ENCODE results near the gene TMIGD3. TPM values are rescaled to one million over a fixed set of nuclear protein-coding genes. Genes with fewer than 3 reads are reported as not detected.

TMIGD3 gene
- total and polyA plus RNA-seq, 4 experiments from 2014 or later = not detected

- Mint-ChIP-seq H3K4me3 (no peak overlapping the region), H3K27me3 (no peaks in the 10 kb centered on the region), H3K27ac (peak overlapping the region in 3 of 7 donors; percentile 3 to 53 (median 51)), H3K36me3 (peaks cover 30 to 42% of the 10 kb centered on the region in 2 donors), H3K9me3 (no peaks in the 10 kb centered on the region), H3K4me1 (peaks cover 7 to 10% (median 9%) of the 10 kb centered on the region in 4 donors)
- no peak overlapping the region for H3K27ac ChIP-seq (ENCODE audit: low read depth, low read length)
- no peak for DNase-seq
- ChIA-PET CTCF (ENCODE audit: partially characterized antibody) (interaction anchor here (2.5 to 4.9 kb wide), 2 partner anchors 30 to 214 kb away, joined by 8 to 19 read pairs; no protein-coding TSS in a partner anchor), POLR2A (ENCODE audit: partially characterized antibody) (no interaction called here)
- H3K4me3 ChIP-seq (ENCODE audit: low read length in 2 of 2) = no peak overlapping the region
- no peaks in the 10 kb centered on the region for H3K27me3 ChIP-seq (ENCODE audit: insufficient read depth, low read length)
- peaks cover 37% of the 10 kb centered on the region for H3K36me3 ChIP-seq (ENCODE audit: insufficient read depth, low read length)
- H3K9me3 ChIP-seq (ENCODE audit: control insufficient read depth in 1 of 2, low read length in 2 of 2) = no peaks in the 10 kb centered on the region
- H3K4me1 ChIP-seq (ENCODE audit: insufficient read depth, low read length) = peaks cover 7% of the 10 kb centered on the region
- intact Hi-C loops (cut with micrococcal nuclease) = no loop called here
These were observed 66.7 kb downstream of the TMIGD3 start for GRCh38 chr1:111436726-111437125.

Other genes with a start within 250 kb of the TMIGD3 start
- not detected for gene CHIA, start 212.8 kb downstream of the TMIGD3 start, total RNA-seq
- gene CHIA, start 212.8 kb downstream of the TMIGD3 start, polyA plus RNA-seq = not detected
- gene OVGP1, start 75.9 kb downstream of the TMIGD3 start, total RNA-seq = 1 to 10 TPM; 4.5 to 4.9 TPM
- under 1 TPM in 1 of 2 donors, not detected in 1; 0.61 TPM for gene OVGP1, start 75.9 kb downstream of the TMIGD3 start, polyA plus RNA-seq
- gene WDR77, start 54.4 kb downstream of the TMIGD3 start, total RNA-seq = 10 to 100 TPM; 26.3 to 30.3 TPM
- gene WDR77, start 54.4 kb downstream of the TMIGD3 start, polyA plus RNA-seq = 10 to 100 TPM; 38.5 to 52.6 TPM
- 100 to 1,000 TPM; 103 to 112 TPM for gene ATP5PB, start 54.2 kb downstream of the TMIGD3 start, total RNA-seq
- 100 to 1,000 TPM; 487 to 655 TPM for gene ATP5PB, start 54.2 kb downstream of the TMIGD3 start, polyA plus RNA-seq
- gene C1orf162, start 29.6 kb downstream of the TMIGD3 start, total RNA-seq = 10 to 100 TPM; 74.9 to 75.9 TPM
- gene C1orf162, start 29.6 kb downstream of the TMIGD3 start, polyA plus RNA-seq = 100 to 1,000 TPM; 139 to 274 TPM
- under 1 TPM; 0.41 to 0.42 TPM for gene ADORA3, start within 50 bp of the TMIGD3 start, total RNA-seq
- under 1 TPM in 1 of 2 donors, not detected in 1; 0.46 TPM for gene ADORA3, start within 50 bp of the TMIGD3 start, polyA plus RNA-seq
- gene RAP1A, start 116.2 kb upstream of the TMIGD3 start, total RNA-seq = 100 to 1,000 TPM; 130 to 134 TPM
- 10 to 100 TPM; 67.2 to 85.7 TPM for gene RAP1A, start 116.2 kb upstream of the TMIGD3 start, polyA plus RNA-seq
- 1 to 10 TPM; 2.2 to 2.4 TPM for gene INKA2, start 235.8 kb upstream of the TMIGD3 start, total RNA-seq
- under 1 TPM; 0.16 to 0.24 TPM for gene INKA2, start 235.8 kb upstream of the TMIGD3 start, polyA plus RNA-seq